ENCODE data around the gene ARL8A.

Gene ARL8A

DNA sequence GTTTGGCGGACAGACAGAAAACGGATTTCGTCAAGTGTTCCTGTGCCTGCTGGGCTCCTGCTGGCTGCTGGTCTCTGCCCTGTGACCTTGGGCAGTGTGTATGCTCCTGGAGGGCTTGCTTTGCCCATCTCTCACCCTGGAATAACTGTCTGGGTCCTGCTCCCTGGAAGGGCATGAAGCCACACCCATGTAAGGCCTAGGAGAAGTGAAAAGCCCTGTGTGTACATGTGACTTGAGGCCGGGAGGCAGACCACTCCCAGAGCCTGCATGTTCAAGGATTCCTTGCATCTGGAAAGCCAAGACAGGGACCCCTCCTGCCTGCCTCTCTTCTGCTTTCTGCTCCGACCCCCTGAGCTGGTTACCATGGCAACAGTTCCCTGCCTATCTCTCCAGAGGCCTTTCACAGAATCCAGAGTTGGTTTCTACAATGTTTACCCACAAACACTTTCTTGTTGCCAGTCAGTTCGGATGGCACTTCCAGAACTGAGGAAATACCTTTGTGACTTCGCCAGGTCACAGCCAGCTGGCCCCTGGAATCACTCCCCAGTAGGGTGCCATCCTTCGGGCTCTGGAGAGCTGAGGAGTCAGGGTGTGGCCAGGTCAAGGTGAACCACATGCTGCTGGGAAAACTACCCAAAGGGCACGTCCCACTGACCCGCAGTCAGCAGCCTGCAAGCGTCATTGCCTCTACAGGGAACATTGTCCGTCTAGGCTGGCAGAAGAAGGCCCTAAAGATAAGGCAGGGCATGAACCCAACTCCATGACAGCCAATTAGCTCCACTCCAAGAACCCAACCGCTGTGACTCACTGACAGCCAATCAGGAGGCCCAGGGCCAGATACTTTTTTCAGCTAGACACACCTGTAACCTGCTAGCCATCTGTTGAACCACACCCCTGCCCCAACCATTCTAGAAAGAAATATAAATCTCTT lies 36.5 kb downstream of the ARL8A start:
- no peak for DNase-seq

DNA sequence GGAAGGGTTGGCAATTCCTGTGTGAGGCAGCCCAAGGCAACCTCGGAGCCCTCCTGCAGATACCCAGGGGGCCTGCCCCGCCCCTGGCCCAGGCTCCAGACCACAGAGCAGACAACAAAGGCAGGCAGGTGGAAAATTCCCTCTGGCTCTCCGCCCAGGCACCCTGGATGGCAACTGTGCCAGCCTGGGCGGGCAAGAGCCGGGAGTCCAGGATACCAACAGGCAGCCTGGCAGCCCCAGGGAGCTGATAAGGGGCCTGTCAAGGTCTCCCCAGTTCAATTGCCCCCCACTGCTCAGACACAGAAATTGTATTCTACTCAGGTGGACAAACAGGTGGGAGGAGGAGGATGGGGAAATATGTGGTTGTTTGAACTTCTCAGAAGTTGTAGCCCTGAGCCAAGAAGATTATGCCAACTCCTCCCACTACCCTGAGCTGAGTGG lies 37.2 kb downstream of the ARL8A start:
- DNase-seq = no peak

DNA sequence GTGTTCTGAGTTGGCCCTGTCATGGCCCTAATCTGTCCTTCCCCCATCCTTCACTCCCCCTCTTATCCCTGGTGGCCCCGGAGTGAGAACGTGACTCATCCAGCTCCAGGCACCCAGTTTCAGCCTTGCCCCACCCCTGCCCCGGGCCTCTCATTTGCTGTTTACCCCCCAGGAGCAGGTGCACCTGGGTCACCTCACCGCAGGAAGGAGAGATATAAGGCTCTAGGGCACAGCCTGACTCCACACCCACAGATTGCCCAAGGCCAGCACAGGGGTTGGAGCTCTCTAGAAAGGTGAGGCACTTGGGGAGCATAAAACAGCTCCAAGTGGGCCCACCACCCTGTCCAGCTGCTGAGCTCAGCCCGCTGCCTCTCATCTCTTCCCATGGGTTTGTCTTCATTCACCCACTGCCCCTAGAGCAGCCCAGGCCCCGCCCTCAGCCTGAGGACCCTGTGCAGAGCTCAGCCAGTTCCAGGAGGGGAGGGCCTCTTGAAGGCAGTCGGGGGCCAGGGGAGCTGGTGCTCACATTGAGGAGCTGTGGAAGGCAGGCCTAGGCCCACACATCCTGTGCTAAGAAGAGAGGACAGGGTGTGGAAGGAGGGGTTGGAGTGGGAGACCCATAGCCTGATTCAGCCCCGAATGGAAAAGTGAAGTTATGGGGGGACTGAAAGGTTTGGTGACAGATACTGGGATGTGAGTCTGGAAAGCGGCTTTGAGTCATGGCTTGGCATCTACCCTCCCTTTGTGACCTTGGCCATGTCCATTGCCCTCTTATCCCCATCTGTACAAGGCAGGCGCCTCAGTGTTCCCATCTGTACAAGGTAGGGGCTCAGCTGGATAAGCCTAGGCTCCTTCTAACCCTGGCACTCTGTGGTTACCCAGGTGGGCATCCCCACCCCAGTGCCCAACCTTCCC lies 37.9 kb downstream of the ARL8A start:
- DNase-seq = peak; percentile 33

DNA sequence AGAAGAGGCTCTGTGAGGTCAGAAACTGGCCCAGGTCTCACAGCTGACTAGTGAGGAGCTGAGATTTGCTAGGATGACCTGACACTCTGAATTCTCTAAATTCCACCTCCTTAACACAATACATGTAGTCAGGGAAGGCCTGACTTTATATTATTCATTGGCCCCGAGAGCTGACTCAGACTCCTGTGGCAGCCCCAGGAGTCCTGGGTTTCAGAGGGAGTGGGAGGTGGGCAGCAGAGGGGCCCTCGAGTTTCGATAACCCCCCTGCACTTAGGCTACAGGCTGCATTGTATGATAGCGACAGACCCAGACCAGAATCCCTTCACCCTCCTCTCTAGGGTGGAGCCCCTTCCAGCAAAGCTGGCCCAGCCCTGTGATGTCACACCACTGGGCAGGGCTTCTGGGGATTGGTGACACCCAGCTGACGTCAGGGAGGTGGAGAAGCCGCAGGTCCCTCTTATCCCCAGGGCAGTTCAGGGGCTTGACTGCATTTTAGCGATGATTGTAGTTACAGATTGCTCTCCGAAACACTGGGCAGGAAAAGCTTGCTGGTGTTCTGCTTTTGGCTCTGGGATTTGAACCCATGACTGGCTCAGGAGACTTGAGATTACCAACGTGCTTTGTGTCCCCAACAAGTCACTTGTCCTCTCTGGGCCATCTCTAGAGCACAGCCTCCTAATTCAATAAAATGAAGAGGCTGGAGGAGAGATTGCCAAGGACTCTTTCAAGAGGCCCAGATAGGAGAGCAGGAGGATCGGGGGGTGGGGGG lies 38.8 kb downstream of the ARL8A start:
- peak; percentile 61 for DNase-seq

DNA sequence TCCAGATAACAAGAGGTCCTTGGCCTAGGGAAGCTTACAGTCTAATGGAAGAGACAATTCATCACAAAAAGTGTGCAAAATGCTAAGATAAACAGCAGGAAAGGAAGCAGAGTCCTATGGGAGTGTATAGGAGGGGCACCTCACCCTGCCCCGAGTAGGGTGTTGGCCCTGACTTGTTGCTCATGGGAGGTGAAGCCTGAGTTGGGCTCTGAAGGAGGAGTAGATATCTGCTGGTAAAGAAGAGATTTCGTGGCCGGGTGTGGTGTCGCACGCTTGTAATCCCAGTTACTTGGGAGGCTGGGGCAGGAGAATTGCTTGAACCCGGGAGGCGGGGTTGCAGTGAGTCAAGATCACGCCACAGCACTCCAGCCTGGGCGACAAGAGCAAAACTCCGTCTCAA lies 40.5 kb downstream of the ARL8A start:
- DNase-seq = no peak

DNA sequence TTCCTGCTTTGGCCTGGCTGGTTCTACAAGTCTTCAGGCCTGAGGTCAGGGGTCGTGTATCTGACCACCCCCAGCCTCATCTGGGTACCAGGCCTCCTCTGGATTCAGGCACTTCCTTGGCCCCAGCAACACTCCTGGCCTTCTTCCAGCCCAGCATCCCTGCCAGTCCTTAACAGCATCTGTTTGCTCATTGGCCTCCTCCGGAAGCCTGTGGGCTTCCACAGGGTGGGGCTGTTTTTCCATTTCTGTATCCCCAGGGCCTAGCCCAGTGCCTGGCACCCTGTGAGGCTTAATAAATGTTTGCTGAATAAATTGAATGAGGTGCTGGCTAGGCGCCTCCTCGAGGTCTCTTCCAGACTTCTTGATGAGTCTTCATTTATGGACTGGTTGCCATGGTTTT lies 43.4 kb downstream of the ARL8A start:
- no peak for DNase-seq

DNA sequence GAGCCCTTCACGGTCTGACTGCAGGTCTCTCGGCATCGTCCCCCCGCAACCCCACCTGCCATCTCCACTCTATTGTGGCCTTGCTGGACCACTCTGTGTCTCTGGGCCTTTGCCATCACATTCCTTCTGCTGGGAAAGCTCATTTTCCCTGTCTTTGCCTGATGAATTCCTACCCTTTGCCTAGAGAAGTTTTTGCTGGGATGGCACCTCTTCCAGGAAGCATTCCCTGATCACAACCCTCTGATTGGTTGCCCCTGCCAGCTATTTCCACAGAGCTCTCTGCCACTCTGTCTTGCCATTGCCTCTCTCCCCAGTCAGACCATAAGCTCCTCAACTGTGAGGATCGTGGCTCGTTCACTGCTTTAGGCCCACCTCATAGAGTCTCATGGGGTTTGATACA lies 50.7 kb downstream of the ARL8A start:
- DNase-seq = no peak

DNA sequence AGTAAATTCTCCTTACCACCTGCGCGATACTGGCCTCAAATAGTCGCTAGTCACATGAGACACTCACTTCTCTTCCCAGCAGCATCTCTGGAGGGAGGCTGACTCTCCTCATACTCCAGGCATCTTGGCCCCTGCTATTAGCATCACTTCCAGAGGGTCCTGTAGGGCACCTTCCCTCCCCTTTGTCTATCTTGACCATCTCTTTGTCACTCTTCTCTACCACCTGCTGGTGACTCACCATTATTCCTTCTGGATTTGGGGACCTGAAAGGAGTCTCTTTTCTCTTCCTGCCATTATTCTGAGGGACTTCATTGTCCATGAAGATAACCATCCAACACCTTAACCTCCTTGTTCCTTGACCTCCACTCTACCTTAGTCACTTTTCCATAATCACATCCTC lies 53.5 kb downstream of the ARL8A start:
- no peak for DNase-seq

DNA sequence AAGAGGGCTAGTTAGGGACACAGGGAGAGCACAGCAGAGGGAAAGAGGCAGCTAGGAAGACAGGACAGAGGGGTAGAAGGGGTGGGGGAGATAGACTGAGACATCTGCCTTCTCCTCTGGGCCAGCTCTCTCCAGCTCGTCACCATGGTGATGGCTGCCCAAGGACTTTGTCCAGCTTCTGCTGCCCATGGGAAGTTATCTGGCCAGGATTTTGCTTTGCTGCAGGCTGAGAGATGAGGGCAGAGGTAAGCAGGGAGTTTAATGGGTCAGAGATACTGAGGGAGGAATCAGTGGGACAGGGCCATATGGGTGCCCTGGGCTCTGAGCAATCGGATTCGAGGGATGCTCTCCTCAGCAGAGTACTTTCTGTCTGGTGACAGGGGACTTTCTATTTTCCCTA lies 56.3 kb downstream of the ARL8A start:
- no peak for DNase-seq

DNA sequence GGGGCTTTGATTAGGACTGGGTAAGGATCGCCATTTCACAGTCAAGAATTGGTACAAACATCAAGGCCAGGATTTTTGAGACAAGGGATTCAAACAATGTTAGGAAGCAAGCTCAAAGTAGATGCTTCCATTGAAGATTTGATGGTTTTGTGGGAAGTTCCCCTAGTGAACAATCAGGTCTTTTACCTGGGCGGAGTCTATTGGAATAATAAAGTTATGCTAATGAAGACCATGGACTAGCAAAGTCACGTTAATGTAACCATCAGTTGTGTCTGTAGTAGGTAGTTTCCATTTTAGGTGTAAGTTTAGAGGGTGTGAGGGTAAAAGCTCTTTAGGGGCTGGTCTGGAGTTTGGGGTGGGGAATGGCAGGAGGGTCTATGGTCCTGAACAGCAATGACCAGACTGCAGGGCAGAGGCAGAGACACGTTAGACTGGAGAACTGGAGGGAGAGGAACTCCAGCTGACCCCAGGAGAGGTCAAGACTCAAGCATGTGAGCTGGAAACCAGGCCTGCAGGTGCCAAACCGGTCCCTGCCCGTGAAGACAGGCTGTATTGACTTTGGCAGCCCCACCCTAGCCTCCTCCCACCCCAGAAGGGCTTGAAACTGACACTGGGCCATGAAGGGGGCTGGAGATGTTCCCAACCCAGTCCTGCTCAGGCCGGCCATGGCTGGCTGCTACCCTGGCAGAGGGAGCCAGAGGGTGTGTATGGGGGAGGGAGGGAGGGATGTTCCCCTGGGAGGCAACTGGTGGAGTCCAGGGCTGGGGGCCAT lies 57.8 kb downstream of the ARL8A start:
- DNase-seq = no peak

DNA sequence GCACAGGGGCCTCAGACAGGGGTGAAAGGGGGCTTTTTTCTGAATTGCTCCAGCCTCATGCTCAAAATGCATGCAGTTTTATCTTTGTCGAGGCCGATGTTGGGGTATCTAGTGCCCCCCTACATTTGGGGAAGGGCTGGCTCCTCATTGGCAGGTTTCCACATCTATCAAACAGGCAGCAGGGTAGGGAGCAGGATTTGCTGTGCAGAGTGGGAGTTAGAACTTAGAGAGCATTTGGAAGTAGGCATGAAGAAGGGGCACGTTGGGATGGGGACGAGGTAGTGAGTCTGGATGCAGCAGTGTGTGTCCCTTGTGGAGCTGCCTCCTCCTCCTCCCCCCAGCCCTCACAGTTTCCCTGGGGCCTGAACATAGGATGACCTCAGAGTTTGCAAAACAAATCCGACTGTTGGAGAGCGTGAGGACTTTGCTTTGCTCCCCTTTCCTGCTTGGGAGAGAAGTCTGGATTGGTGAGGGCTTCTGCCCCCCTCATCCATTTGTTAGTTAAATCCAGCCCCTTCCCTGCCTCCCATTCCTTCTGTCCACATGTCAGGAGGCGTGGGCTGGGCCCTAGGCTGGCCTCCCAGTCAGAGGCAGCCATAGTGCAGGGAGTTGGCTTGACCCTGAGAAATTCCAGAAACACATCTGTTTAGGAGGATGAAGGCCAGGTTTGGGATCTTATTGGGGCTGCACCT lies 58.7 kb downstream of the ARL8A start:
- no peak for DNase-seq

DNA sequence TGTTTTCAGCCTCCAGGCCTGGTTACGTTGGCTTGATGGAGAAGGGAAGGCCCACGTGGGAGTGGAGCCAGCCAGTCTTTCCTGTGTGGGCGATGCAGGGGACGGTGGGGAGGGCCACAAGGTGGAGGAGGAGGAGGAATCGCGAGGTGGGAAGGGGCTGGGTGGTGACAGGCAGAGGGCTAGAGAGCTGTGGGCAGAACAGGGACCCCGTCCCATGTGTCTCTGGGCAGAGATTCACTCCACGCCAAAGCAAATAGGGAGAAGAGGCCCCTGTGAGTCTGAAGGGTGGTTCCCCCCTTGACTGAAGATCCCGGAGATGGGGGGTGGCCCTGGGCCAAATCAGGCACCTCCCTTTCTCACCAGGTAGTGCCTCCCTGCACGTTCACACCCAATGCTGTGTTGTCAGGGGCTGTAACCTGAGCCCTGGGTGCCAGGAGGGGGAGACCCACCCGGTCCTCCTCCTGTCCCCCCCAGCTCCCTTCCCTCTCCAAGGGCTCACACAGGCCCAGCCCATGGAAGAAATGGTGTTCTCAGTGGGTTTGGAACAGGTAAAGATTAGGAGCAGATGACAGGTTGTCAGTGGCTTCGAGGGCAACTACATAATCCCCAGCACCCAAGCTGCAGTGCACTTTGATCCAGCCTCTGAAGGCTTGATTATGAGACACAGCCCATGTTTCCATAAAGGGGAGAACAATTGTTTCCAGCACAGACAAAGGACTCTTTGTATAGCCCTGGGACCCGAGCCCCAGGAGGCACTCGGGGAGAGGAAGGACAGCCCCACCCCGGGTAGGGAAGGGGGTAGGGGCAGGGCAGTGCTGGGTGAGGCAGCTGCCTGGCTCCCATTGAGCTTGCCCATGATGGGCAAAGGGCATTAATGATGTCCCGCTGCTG lies 59.5 kb downstream of the ARL8A start:
- DNase-seq = no peak
